Measurements from ENCODE around the gene RAB31. TPM values are rescaled to one million over a fixed set of nuclear protein-coding genes. Genes with fewer than 3 reads are reported as not detected.

The RAB31 gene
- total RNA-seq, 4 donors from 2014 or later = 108 to 181 (median 136) TPM

- Histone ChIP-seq H3K4me1 (peaks cover 0 to 5% (median 0%) of the 10 kb centered on the region in 3 donors), H3K27me3 (no peaks in the 10 kb centered on the region), H3K9me3 (no peaks in the 10 kb centered on the region), H3K27ac (no peak overlapping the region), H3K36me3 (peaks cover 0 to 27% of the 10 kb centered on the region in 2 donors), H3K4me3 (no peak overlapping the region)
- TF ChIP-seq POLR2AphosphoS5 (IDR thresholded peaks at IDR 0.05) = peak; percentile 60
- no peak for TF ChIP-seq POLR2A (IDR thresholded peaks at IDR 0.05)
- peak; percentile 41 for ATAC-seq
- WGBS, 2 donors (ENCODE audit: low coverage in 1 of 2) = 79% methylated on average over 1 of the region's 5 CpGs; no CpG with 5 or more reads in 1 of the 2 donors
Measured at GRCh38 chr18:9731380-9731779, 23.3 kb downstream of the RAB31 start.

- no peak for ATAC-seq
- Histone ChIP-seq H3K9me3 (no peaks in the 10 kb centered on the region), H3K27me3 (no peaks in the 10 kb centered on the region), H3K36me3 (peaks cover 0 to 27% of the 10 kb centered on the region in 2 donors), H3K4me1 (peaks cover 0 to 7% (median 0%) of the 10 kb centered on the region in 3 donors), H3K4me3 (no peak overlapping the region), H3K27ac (no peak overlapping the region)
- TF ChIP-seq CTCF (IDR thresholded peaks at IDR 0.05) = no peak
- TF ChIP-seq POLR2AphosphoS5 (IDR thresholded peaks at IDR 0.05) = no peak
- TF ChIP-seq POLR2A (IDR thresholded peaks at IDR 0.05) = no peak
- no peak for TF ChIP-seq EP300 (IDR thresholded peaks at IDR 0.05)
- 67 to 80% methylated on average over 3 to 4 of the region's 9 CpGs for WGBS, 2 donors (ENCODE audit: low coverage in 1 of 2)
Measured at GRCh38 chr18:9732031-9732430, 23.9 kb downstream of the RAB31 start.

- 54 to 66% methylated on average over 8 to 9 of the region's 9 CpGs for WGBS, 2 donors (ENCODE audit: low coverage in 1 of 2)
Measured at GRCh38 chr18:9734189-9734588, 26.1 kb downstream of the RAB31 start.

GRCh38 chr18:9735238-9735637 is 27.1 kb downstream of the RAB31 start:
- no peak overlapping the region for H3K27ac ChIP-seq

More at GRCh38 chr18:9734189-9734588, 26.1 kb downstream of the RAB31 start:
- peak; percentile 25 for ATAC-seq
- Histone ChIP-seq H3K27me3 (no peaks in the 10 kb centered on the region), H3K27ac (no peak overlapping the region), H3K4me1 (peaks cover 0 to 18% (median 0%) of the 10 kb centered on the region in 3 donors), H3K9me3 (no peaks in the 10 kb centered on the region), H3K36me3 (peaks cover 0 to 27% of the 10 kb centered on the region in 2 donors), H3K4me3 (no peak overlapping the region)
- TF ChIP-seq EP300 (IDR thresholded peaks at IDR 0.05) = no peak
- TF ChIP-seq CTCF (IDR thresholded peaks at IDR 0.05) = no peak
- TF ChIP-seq POLR2A (IDR thresholded peaks at IDR 0.05) = no peak
- no peak for TF ChIP-seq POLR2AphosphoS5 (IDR thresholded peaks at IDR 0.05)

GRCh38 chr18:9735879-9736278 is 27.8 kb downstream of the RAB31 start:
- H3K4me1 ChIP-seq = peaks cover 0 to 17% (median 0%) of the 10 kb centered on the region in 3 donors
- ATAC-seq = no peak
- TF ChIP-seq CTCF (IDR thresholded peaks at IDR 0.05) = no peak
- no peak for TF ChIP-seq POLR2AphosphoS5 (IDR thresholded peaks at IDR 0.05)
- no peak for TF ChIP-seq EP300 (IDR thresholded peaks at IDR 0.05)
- no peak for TF ChIP-seq POLR2A (IDR thresholded peaks at IDR 0.05)
- no peak overlapping the region for H3K27ac ChIP-seq
- peaks cover 0 to 27% of the 10 kb centered on the region in 2 donors for H3K36me3 ChIP-seq
- no peak overlapping the region for H3K4me3 ChIP-seq
- no peaks in the 10 kb centered on the region for H3K9me3 ChIP-seq
- WGBS, 2 donors (ENCODE audit: low coverage in 1 of 2) = 60 to 75% methylated on average over 3 to 4 of the region's 4 CpGs
- H3K27me3 ChIP-seq = no peaks in the 10 kb centered on the region

More at GRCh38 chr18:9735238-9735637, 27.1 kb downstream of the RAB31 start:
- Histone ChIP-seq H3K4me1 (peaks cover 0 to 18% (median 0%) of the 10 kb centered on the region in 3 donors), H3K36me3 (peaks cover 0 to 27% of the 10 kb centered on the region in 2 donors), H3K4me3 (no peak overlapping the region), H3K27me3 (no peaks in the 10 kb centered on the region), H3K9me3 (no peaks in the 10 kb centered on the region)
- no peak for ATAC-seq
- no peak for TF ChIP-seq POLR2AphosphoS5 (IDR thresholded peaks at IDR 0.05)
- TF ChIP-seq CTCF (IDR thresholded peaks at IDR 0.05) = no peak
- no peak for TF ChIP-seq EP300 (IDR thresholded peaks at IDR 0.05)
- TF ChIP-seq POLR2A (IDR thresholded peaks at IDR 0.05) = no peak
- 85 to 100% methylated on average over 1 to 9 of the region's 9 CpGs for WGBS, 2 donors (ENCODE audit: low coverage in 1 of 2)
